HepG2 (cell line): Measurements from ENCODE around the gene BEST2. TPM values are rescaled to one million over a fixed set of nuclear protein-coding genes. Genes with fewer than 3 reads are reported as not detected.

Source experiments
- EEA1 ChIP-seq: sonication (generic); formaldehyde crosslinking; IDR thresholded peaks from 2 replicates; pipeline ENCODE4 v1.5.1; 2020; ENCODE audit warnings: mild to moderate bottlenecking, missing genetic modification reagents, borderline replicate concordance
- EP300 ChIP-seq, 3 experiments: sonication (generic) in 1 of 3; formaldehyde crosslinking in 1 of 3; IDR thresholded peaks; 2 replicates each; pipeline versions ENCODE4 v1.5.1 to v1.6.1; 2011 to 2020; ENCODE audit warnings: low read depth in 2 of 3, low read length in 2 of 3, borderline replicate concordance in 1 of 3, improper control_type of control experiment in 1 of 3, mild to moderate bottlenecking in 1 of 3, missing genetic modification reagents in 1 of 3, moderate library complexity in 1 of 3
- FOXK1 ChIP-seq: sonication (generic); formaldehyde crosslinking; IDR thresholded peaks from 2 replicates; pipeline ENCODE4 v1.4.0; 2020; ENCODE audit warnings: low read depth, missing genetic modification reagents, borderline replicate concordance
- FOXK2 ChIP-seq: fragments of 450-650 bp; IDR thresholded peaks from 2 replicates; pipeline ENCODE4 v1.6.1; 2016
- HIVEP1 ChIP-seq: sonication (generic); formaldehyde crosslinking; IDR thresholded peaks from 2 replicates; pipeline ENCODE4 v1.4.0; 2020; ENCODE audit warnings: mild to moderate bottlenecking, missing genetic modification reagents
- MLLT10 ChIP-seq: sonication (generic); formaldehyde crosslinking; IDR thresholded peaks from 2 replicates; pipeline ENCODE4 v1.4.0; 2020; ENCODE audit warnings: missing genetic modification reagents
- PHF21A ChIP-seq: sonication (generic); formaldehyde crosslinking; IDR thresholded peaks from 2 replicates; pipeline ENCODE4 v1.5.0; 2020; ENCODE audit warnings: mild to moderate bottlenecking, missing genetic modification reagents
- SIX1 ChIP-seq: sonication (generic); formaldehyde crosslinking; IDR thresholded peaks from 2 replicates; pipeline ENCODE4 v1.4.0; 2020; ENCODE audit warnings: missing genetic modification reagents, borderline replicate concordance
- ZBTB42 ChIP-seq: sonication (generic); formaldehyde crosslinking; IDR thresholded peaks from 2 replicates; pipeline ENCODE4 v1.5.0; 2020; ENCODE audit warnings: mild to moderate bottlenecking, missing genetic modification reagents
- ZNF30 ChIP-seq: sonication (generic); formaldehyde crosslinking; IDR thresholded peaks from 2 replicates; pipeline ENCODE4 v1.5.0; 2020; ENCODE audit warnings: mild to moderate bottlenecking, missing genetic modification reagents
- ZNF33A ChIP-seq: sonication (generic); formaldehyde crosslinking; IDR thresholded peaks from 2 replicates; pipeline ENCODE4 v1.5.1; 2020; ENCODE audit warnings: missing genetic modification reagents, mild to moderate bottlenecking, moderate library complexity, borderline replicate concordance
- polyA plus RNA-seq, 8 experiments: library from polyadenylated mRNA; depleted of rRNA in 3 of 8; stranded (reverse) in 7 of 8; unstranded in 1 of 8; fragments of >200 nt; fragmentation: Illumina TruSeq in 4 of 8; extraction: Trizol in 4 of 8; gene quantifications; 2 replicates each; pipeline versions ENCODE4 v1.2.1 to v1.2.3, GENCODE V29; 2011 to 2016; ENCODE audit warnings: low read depth in 4 of 8, missing spikeins in 1 of 8, mixed read lengths in 1 of 8; ENCODE audit not compliant: insufficient read depth in 1 of 8
- total RNA-seq, 5 experiments: library from RNA; depleted of rRNA; stranded (reverse); fragments of >200 nt; fragmentation: Illumina TruSeq; extraction: Trizol; gene quantifications; 2 replicates each; pipeline ENCODE4 v1.2.3, GENCODE V29; 2016; ENCODE audit warnings: low read depth in 1 of 5
- TF ChIP-seq, protein P1 (sequence below), 2 experiments: IDR thresholded peaks; 2 replicates each; pipeline ENCODE4 v1.6.1; 2011 to 2012; ENCODE audit warnings: low read length in 2 of 2, borderline replicate concordance in 1 of 2, low read depth in 1 of 2, mild to moderate bottlenecking in 1 of 2, moderate library complexity in 1 of 2
- TF ChIP-seq, protein P2 (sequence below): sonication (generic); formaldehyde crosslinking; IDR thresholded peaks from 2 replicates; pipeline ENCODE4 v1.4.0; 2020; ENCODE audit warnings: missing genetic modification reagents, borderline replicate concordance
- TF ChIP-seq, protein P3 (sequence below): sonication (generic); formaldehyde crosslinking; IDR thresholded peaks from 2 replicates; pipeline ENCODE4 v1.4.0; 2020; ENCODE audit warnings: mild to moderate bottlenecking, missing genetic modification reagents
- TF ChIP-seq, protein P4 (sequence below): sonication (generic); formaldehyde crosslinking; IDR thresholded peaks from 2 replicates; pipeline ENCODE4 v1.8.0; 2022; ENCODE audit warnings: missing genetic modification reagents, mild to moderate bottlenecking, moderate library complexity, borderline replicate concordance
- TF ChIP-seq, protein P5 (sequence below): sonication (generic); formaldehyde crosslinking; IDR thresholded peaks from 2 replicates; pipeline ENCODE4 v1.4.0; 2020; ENCODE audit warnings: mild to moderate bottlenecking, missing genetic modification reagents, borderline replicate concordance

BEST2 gene
- total and polyA plus RNA-seq, 2 of the 13 experiments (the other 11 are each of a cell fraction or from before 2014, with no cell fraction given), result not detected

DNA sequence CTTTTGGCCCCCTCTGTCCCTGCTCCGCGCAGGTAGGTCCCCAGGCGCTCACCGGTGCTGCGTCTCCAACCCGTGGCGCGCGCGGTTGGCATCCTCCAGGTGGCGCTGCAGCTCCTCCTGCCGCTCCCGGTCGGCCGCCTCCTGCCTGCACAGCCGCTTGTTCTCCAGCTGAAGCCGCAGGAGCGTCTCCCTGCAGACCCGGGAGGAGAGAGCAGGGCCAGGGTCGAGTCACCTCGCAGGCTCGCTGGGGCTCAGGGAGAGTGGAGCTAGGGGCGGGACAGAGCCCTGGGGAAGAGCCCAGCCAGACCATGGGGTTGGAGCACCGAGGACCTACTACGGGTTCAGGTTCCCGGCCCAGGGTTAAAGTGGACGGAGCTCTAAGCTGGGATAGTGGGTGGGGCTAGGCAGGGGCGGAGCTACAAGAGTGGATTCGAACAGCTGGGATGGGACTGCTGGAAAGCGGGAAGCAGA lies 14.5 kb downstream of the BEST2 start (continued):
- no peak for TF ChIP-seq EP300 (IDR thresholded peaks at IDR 0.05; ENCODE audit: low read depth in 2 of 2, low read length in 2 of 2)
- TF ChIP-seq EP300 (CRISPR knock-in tag; IDR thresholded peaks at IDR 0.05; ENCODE audit: borderline replicate concordance), result no peak
- TF ChIP-seq, protein P1, sequence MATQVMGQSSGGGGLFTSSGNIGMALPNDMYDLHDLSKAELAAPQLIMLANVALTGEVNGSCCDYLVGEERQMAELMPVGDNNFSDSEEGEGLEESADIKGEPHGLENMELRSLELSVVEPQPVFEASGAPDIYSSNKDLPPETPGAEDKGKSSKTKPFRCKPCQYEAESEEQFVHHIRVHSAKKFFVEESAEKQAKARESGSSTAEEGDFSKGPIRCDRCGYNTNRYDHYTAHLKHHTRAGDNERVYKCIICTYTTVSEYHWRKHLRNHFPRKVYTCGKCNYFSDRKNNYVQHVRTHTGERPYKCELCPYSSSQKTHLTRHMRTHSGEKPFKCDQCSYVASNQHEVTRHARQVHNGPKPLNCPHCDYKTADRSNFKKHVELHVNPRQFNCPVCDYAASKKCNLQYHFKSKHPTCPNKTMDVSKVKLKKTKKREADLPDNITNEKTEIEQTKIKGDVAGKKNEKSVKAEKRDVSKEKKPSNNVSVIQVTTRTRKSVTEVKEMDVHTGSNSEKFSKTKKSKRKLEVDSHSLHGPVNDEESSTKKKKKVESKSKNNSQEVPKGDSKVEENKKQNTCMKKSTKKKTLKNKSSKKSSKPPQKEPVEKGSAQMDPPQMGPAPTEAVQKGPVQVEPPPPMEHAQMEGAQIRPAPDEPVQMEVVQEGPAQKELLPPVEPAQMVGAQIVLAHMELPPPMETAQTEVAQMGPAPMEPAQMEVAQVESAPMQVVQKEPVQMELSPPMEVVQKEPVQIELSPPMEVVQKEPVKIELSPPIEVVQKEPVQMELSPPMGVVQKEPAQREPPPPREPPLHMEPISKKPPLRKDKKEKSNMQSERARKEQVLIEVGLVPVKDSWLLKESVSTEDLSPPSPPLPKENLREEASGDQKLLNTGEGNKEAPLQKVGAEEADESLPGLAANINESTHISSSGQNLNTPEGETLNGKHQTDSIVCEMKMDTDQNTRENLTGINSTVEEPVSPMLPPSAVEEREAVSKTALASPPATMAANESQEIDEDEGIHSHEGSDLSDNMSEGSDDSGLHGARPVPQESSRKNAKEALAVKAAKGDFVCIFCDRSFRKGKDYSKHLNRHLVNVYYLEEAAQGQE (IDR thresholded peaks at IDR 0.05; ENCODE audit: borderline replicate concordance in 1 of 2, low read depth in 1 of 2, low read length in 2 of 2), result no peak
- no peak for TF ChIP-seq EEA1 (CRISPR knock-in tag)
- TF ChIP-seq, protein P2, sequence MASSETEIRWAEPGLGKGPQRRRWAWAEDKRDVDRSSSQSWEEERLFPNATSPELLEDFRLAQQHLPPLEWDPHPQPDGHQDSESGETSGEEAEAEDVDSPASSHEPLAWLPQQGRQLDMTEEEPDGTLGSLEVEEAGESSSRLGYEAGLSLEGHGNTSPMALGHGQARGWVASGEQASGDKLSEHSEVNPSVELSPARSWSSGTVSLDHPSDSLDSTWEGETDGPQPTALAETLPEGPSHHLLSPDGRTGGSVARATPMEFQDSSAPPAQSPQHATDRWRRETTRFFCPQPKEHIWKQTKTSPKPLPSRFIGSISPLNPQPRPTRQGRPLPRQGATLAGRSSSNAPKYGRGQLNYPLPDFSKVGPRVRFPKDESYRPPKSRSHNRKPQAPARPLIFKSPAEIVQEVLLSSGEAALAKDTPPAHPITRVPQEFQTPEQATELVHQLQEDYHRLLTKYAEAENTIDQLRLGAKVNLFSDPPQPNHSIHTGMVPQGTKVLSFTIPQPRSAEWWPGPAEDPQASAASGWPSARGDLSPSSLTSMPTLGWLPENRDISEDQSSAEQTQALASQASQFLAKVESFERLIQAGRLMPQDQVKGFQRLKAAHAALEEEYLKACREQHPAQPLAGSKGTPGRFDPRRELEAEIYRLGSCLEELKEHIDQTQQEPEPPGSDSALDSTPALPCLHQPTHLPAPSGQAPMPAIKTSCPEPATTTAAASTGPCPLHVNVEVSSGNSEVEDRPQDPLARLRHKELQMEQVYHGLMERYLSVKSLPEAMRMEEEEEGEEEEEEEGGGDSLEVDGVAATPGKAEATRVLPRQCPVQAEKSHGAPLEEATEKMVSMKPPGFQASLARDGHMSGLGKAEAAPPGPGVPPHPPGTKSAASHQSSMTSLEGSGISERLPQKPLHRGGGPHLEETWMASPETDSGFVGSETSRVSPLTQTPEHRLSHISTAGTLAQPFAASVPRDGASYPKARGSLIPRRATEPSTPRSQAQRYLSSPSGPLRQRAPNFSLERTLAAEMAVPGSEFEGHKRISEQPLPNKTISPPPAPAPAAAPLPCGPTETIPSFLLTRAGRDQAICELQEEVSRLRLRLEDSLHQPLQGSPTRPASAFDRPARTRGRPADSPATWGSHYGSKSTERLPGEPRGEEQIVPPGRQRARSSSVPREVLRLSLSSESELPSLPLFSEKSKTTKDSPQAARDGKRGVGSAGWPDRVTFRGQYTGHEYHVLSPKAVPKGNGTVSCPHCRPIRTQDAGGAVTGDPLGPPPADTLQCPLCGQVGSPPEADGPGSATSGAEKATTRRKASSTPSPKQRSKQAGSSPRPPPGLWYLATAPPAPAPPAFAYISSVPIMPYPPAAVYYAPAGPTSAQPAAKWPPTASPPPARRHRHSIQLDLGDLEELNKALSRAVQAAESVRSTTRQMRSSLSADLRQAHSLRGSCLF (CRISPR knock-in tag), result no peak
- peak; percentile 81 for TF ChIP-seq HIVEP1 (CRISPR knock-in tag)
- TF ChIP-seq, protein P3, sequence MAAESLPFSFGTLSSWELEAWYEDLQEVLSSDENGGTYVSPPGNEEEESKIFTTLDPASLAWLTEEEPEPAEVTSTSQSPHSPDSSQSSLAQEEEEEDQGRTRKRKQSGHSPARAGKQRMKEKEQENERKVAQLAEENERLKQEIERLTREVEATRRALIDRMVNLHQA (CRISPR knock-in tag), result no peak
- no peak for TF ChIP-seq ZNF33A (CRISPR knock-in tag)
- no peak; the same call in 1 of the 2 replicates for TF ChIP-seq PHF21A (CRISPR knock-in tag)
- TF ChIP-seq MLLT10, result no peak
- TF ChIP-seq FOXK2, result no peak
- TF ChIP-seq ZNF30 (CRISPR knock-in tag), result no peak
- no peak for TF ChIP-seq ZBTB42 (CRISPR knock-in tag)
- TF ChIP-seq, protein P4, sequence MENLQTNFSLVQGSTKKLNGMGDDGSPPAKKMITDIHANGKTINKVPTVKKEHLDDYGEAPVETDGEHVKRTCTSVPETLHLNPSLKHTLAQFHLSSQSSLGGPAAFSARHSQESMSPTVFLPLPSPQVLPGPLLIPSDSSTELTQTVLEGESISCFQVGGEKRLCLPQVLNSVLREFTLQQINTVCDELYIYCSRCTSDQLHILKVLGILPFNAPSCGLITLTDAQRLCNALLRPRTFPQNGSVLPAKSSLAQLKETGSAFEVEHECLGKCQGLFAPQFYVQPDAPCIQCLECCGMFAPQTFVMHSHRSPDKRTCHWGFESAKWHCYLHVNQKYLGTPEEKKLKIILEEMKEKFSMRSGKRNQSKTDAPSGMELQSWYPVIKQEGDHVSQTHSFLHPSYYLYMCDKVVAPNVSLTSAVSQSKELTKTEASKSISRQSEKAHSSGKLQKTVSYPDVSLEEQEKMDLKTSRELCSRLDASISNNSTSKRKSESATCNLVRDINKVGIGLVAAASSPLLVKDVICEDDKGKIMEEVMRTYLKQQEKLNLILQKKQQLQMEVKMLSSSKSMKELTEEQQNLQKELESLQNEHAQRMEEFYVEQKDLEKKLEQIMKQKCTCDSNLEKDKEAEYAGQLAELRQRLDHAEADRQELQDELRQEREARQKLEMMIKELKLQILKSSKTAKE (CRISPR knock-in tag), result no peak
- TF ChIP-seq SIX1 (CRISPR knock-in tag), result no peak
- TF ChIP-seq, protein P5, sequence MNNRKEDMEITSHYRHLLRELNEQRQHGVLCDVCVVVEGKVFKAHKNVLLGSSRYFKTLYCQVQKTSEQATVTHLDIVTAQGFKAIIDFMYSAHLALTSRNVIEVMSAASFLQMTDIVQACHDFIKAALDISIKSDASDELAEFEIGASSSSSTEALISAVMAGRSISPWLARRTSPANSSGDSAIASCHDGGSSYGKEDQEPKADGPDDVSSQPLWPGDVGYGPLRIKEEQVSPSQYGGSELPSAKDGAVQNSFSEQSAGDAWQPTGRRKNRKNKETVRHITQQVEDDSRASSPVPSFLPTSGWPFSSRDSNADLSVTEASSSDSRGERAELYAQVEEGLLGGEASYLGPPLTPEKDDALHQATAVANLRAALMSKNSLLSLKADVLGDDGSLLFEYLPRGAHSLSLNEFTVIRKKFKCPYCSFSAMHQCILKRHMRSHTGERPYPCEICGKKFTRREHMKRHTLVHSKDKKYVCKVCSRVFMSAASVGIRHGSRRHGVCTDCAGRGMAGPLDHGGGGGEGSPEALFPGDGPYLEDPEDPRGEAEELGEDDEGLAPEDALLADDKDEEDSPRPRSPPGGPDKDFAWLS (CRISPR knock-in tag), result no peak
- no peak for TF ChIP-seq FOXK1
